Middle frontal gyrus (tissue), 1 donor: ENCODE data around the gene NTRK3.

Experiments used
- DNase-seq: peaks from one replicate; pipeline ENCODE4 v3.0.0-alpha.2; 2015; ENCODE audit warnings: low spot score; ENCODE audit errors: extremely low spot score

The NTRK3 gene

GRCh38 chr15:88232771-88233201 is 23.8 kb downstream of the NTRK3 start:
- no peak for DNase-seq

- no peak for DNase-seq
These were observed 24.5 kb downstream of the NTRK3 start for GRCh38 chr15:88231909-88232644.

GRCh38 chr15:88230823-88231222 is 25.7 kb downstream of the NTRK3 start:
- DNase-seq, result no peak

GRCh38 chr15:88225461-88225860 is 31.1 kb downstream of the NTRK3 start:
- no peak for DNase-seq

- DNase-seq, result no peak
These were observed 33.5 kb downstream of the NTRK3 start for GRCh38 chr15:88223084-88223483.

- DNase-seq, result no peak
These were observed 34.7 kb downstream of the NTRK3 start for GRCh38 chr15:88221836-88222235.

- DNase-seq, result no peak
These were observed 35.9 kb downstream of the NTRK3 start for GRCh38 chr15:88220443-88221335.

- no peak for DNase-seq
These were observed 36.9 kb downstream of the NTRK3 start for GRCh38 chr15:88219623-88220022.

GRCh38 chr15:88218557-88219221 is 37.9 kb downstream of the NTRK3 start:
- DNase-seq, result no peak

GRCh38 chr15:88215066-88215648 is 41.4 kb downstream of the NTRK3 start:
- DNase-seq, result no peak

GRCh38 chr15:88209111-88209510 is 47.4 kb downstream of the NTRK3 start:
- DNase-seq, result no peak

GRCh38 chr15:88208396-88208795 is 48.1 kb downstream of the NTRK3 start:
- no peak for DNase-seq

GRCh38 chr15:88207565-88207964 is 49.0 kb downstream of the NTRK3 start:
- DNase-seq, result no peak

- DNase-seq, result no peak
These were observed 52.0 kb downstream of the NTRK3 start for GRCh38 chr15:88204584-88204983.

- no peak for DNase-seq
These were observed 54.3 kb downstream of the NTRK3 start for GRCh38 chr15:88202231-88202630.

- DNase-seq, result no peak
These were observed 55.3 kb downstream of the NTRK3 start for GRCh38 chr15:88201207-88201606.

- no peak for DNase-seq
These were observed 59.6 kb downstream of the NTRK3 start for GRCh38 chr15:88196961-88197360.

GRCh38 chr15:88194162-88194561 is 62.4 kb downstream of the NTRK3 start:
- DNase-seq, result no peak

GRCh38 chr15:88193415-88193814 is 63.1 kb downstream of the NTRK3 start:
- DNase-seq, result no peak

- DNase-seq, result no peak
These were observed 64.8 kb downstream of the NTRK3 start for GRCh38 chr15:88191812-88192165.

GRCh38 chr15:88190232-88190631 is 66.3 kb downstream of the NTRK3 start:
- DNase-seq, result no peak

- DNase-seq, result no peak
These were observed 68.2 kb downstream of the NTRK3 start for GRCh38 chr15:88188300-88188699.
